GM18519 (cell line): Measurements from ENCODE around the gene MRPL53.

ENCODE experiments used
- ATAC-seq: cut with Tn5 transposase; IDR thresholded peaks from one replicate; pipeline ENCODE4 v1.9.1; 2021; ENCODE audit warnings: mild to moderate bottlenecking, moderate library complexity; ENCODE audit not compliant: unreplicated experiment, low FRiP score

MRPL53 gene

GRCh38 chr2:74472086-74472944, at the start of gene MRPL53:
MRPL53 (minus strand) TSS chr2:74472680; CDS start chr2:74472660, 20 bp downstream.
- ATAC-seq, result peak; percentile 57

- no peak for ATAC-seq
Observed at GRCh38 chr2:74516650-74517049, 44.2 kb upstream of the MRPL53 start.

GRCh38 chr2:74515981-74516633, 43.6 kb upstream of the MRPL53 start:
- ATAC-seq, result no peak

- no peak for ATAC-seq
Observed at GRCh38 chr2:74515271-74515980, 42.9 kb upstream of the MRPL53 start.

GRCh38 chr2:74514368-74515270, 42.1 kb upstream of the MRPL53 start, which contains the start of gene TLX2:
TLX2 (plus strand) TSS chr2:74514450; CDS start chr2:74514807, 357 bp downstream.
- ATAC-seq, result no peak

- ATAC-seq, result no peak
Observed at GRCh38 chr2:74513605-74514367, 41.3 kb upstream of the MRPL53 start.

- ATAC-seq, result no peak
Observed at GRCh38 chr2:74512744-74513604, 40.5 kb upstream of the MRPL53 start.

- no peak for ATAC-seq
Observed at GRCh38 chr2:74511104-74511989, 38.9 kb upstream of the MRPL53 start.

- ATAC-seq, result no peak
Observed at GRCh38 chr2:74510272-74510671, 37.8 kb upstream of the MRPL53 start.

GRCh38 chr2:74507926-74508520, 35.5 kb upstream of the MRPL53 start:
- ATAC-seq, result no peak

- ATAC-seq, result peak; percentile 75
Observed at GRCh38 chr2:74507145-74507925, 34.9 kb upstream of the MRPL53 start, which contains the start of gene PCGF1. PCGF1 (minus strand) TSS chr2:74507695; CDS start chr2:74507668, 27 bp downstream.

- no peak for ATAC-seq
Observed at GRCh38 chr2:74505448-74506246, 33.2 kb upstream of the MRPL53 start.

- ATAC-seq, result no peak
Observed at GRCh38 chr2:74504591-74504990, 32.1 kb upstream of the MRPL53 start.

- ATAC-seq, result no peak
Observed at GRCh38 chr2:74503506-74504475, 31.3 kb upstream of the MRPL53 start.
